GM13977 (cell line): ENCODE data around the gene GNGT2.

Experiments
- DNase-seq: peaks from one replicate; pipeline ENCODE4 v3.0.0; 2012; ENCODE audit warnings: low spot score
- CTCF ChIP-seq: IDR thresholded peaks from 2 replicates; pipeline ENCODE4 v1.5.1; 2012; ENCODE audit warnings: mild to moderate bottlenecking, control low read depth; ENCODE audit not compliant: insufficient read depth; ENCODE audit errors: extremely low read depth, missing control alignments
- in situ Hi-C: fragments of 300-500 bp; cut with MboI; formaldehyde crosslinking; loops from one replicate; pipeline ENCODE4 v1.12.0; 2022; ENCODE audit warnings: low sequenced_read_pairs, low pct_unique_long_range_greater_than_20kb, mixed read lengths, inconsistent platforms; ENCODE audit not compliant: unreplicated experiment

Gene GNGT2

GRCh38 chr17:49165143-49165542 lies 45.2 kb downstream of the GNGT2 start:
- in situ Hi-C loops, result no loop called here
- no peak for TF ChIP-seq CTCF
- DNase-seq, result no peak

DNA sequence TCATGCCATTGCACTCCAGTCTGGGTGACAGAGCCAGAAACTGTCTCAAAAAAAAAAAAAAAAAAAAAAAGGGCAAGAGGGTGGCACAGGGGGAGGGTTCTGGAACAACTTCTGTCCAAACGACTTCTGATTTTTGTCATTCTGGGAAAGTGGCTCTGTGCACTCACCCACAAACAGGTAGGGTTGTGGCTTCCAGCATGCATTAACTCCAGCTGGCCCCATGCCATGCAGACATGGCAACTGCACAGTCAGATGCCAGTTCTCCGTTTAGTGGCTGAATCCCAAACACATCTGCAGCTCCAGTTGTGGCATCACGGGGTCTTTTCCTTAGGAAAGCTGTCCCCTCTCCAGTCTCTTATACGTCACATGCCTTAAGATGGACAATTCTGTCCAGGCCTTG lies 47.5 kb downstream of the GNGT2 start:
- in situ Hi-C loops, result no loop called here
- DNase-seq, result peak; percentile 2
- no peak for TF ChIP-seq CTCF

GRCh38 chr17:49157784-49158183 lies 52.6 kb downstream of the GNGT2 start:
- TF ChIP-seq CTCF, result no peak
- no peak for DNase-seq
- in situ Hi-C loops, result no loop called here

- no peak for TF ChIP-seq CTCF
- DNase-seq, result no peak
- in situ Hi-C loops, result no loop called here
These were observed 54.1 kb downstream of the GNGT2 start for GRCh38 chr17:49156256-49156655.
